GM12864 (cell line): ENCODE data around the gene CLDN9.
A peak's percentile ranks its signal among the peaks of the same experiment; 100 is the strongest.

ENCODE experiments used
- DNase-seq: peaks from one replicate; pipeline ENCODE4 v3.0.0-alpha.2; 2011; ENCODE audit warnings: low read depth
- H3K4me3 ChIP-seq: 2 replicates; pipeline ENCODE4 v1.5.1; 2011; ENCODE audit warnings: mild to moderate bottlenecking, low read depth, low read length, control low read depth
- CTCF ChIP-seq: IDR thresholded peaks from 2 replicates; pipeline ENCODE4 v1.5.1; 2011; ENCODE audit warnings: low read depth, mild to moderate bottlenecking, moderate library complexity, low read length, control low read depth, inconsistent platforms; ENCODE audit errors: missing control alignments

Gene CLDN9

GRCh38 chr16:3058139-3059030, 45.7 kb downstream of the CLDN9 start:
- DNase-seq, result no peak
- H3K4me3 ChIP-seq, result peak overlapping the region; percentile 87
- TF ChIP-seq CTCF, result peak; percentile 56

GRCh38 chr16:3059041-3059722, 46.5 kb downstream of the CLDN9 start:
- peak overlapping the region; percentile 87 for H3K4me3 ChIP-seq
- TF ChIP-seq CTCF, result peak; percentile 80
- DNase-seq, result no peak

- TF ChIP-seq CTCF, result no peak
- DNase-seq, result no peak
- peak overlapping the region; percentile 87 for H3K4me3 ChIP-seq
Measured at GRCh38 chr16:3059723-3060242, 47.1 kb downstream of the CLDN9 start.

GRCh38 chr16:3060339-3061127, 47.8 kb downstream of the CLDN9 start:
- DNase-seq, result no peak
- no peak overlapping the region for H3K4me3 ChIP-seq
- TF ChIP-seq CTCF, result no peak

- TF ChIP-seq CTCF, result no peak
Measured at GRCh38 chr16:3062553-3062952, 49.8 kb downstream of the CLDN9 start.

GRCh38 chr16:3063625-3064386, 51.1 kb downstream of the CLDN9 start:
- DNase-seq, result no peak
- H3K4me3 ChIP-seq, result no peak overlapping the region
- no peak for TF ChIP-seq CTCF

More at GRCh38 chr16:3062553-3062952, 49.8 kb downstream of the CLDN9 start:
- no peak overlapping the region for H3K4me3 ChIP-seq
- DNase-seq, result no peak
